RWPE2 (cell line): ENCODE data around the gene PPL.
A peak's percentile ranks its signal among the peaks of the same experiment; 100 is the strongest.

Experiments used
- ATAC-seq: fragments of 200-7000 bp; cut with Tn5 transposase; 3 replicates; pipeline ENCODE4 v1.9.1; 2021; ENCODE audit warnings: low read depth
- DNase-seq: peaks from one replicate; pipeline ENCODE4 v3.0.0-alpha.2; 2020; ENCODE audit warnings: low spot score
- H3K27ac ChIP-seq: fragments of 450-650 bp; 2 replicates; pipeline ENCODE4 v1.5.1; 2017; ENCODE audit warnings: mild to moderate bottlenecking; ENCODE audit not compliant: poor library complexity, severe bottlenecking
- H3K27me3 ChIP-seq: fragments of 250-450 bp; sonication (Bioruptor Pico); 2 replicates; pipeline ENCODE4 v1.5.1; 2021; ENCODE audit warnings: mild to moderate bottlenecking, moderate library complexity; ENCODE audit not compliant: insufficient read depth, poor library complexity, severe bottlenecking
- H3K36me3 ChIP-seq: fragments of 250-450 bp; sonication (Bioruptor Pico); 2 replicates; pipeline ENCODE4 v1.5.1; 2020; ENCODE audit warnings: low read depth, mild to moderate bottlenecking, moderate library complexity
- H3K4me1 ChIP-seq: fragments of 250-450 bp; sonication (Bioruptor Pico); 2 replicates; pipeline ENCODE4 v1.5.1; 2021; ENCODE audit warnings: mild to moderate bottlenecking, moderate library complexity; ENCODE audit not compliant: insufficient read depth, poor library complexity, severe bottlenecking
- H3K4me3 ChIP-seq: fragments of 250-450 bp; sonication (Bioruptor Pico); 2 replicates; pipeline ENCODE4 v1.5.1; 2021; ENCODE audit warnings: mild to moderate bottlenecking, moderate library complexity; ENCODE audit not compliant: severe bottlenecking
- H3K9me3 ChIP-seq: fragments of 250-450 bp; sonication (Bioruptor Pico); 2 replicates; pipeline ENCODE4 v1.5.1; 2021; ENCODE audit warnings: mild to moderate bottlenecking, moderate library complexity; ENCODE audit not compliant: severe bottlenecking
- CTCF ChIP-seq: fragments of 450-650 bp; IDR thresholded peaks from one replicate; pipeline ENCODE4 v1.5.1; 2017; ENCODE audit warnings: mild to moderate bottlenecking, moderate library complexity; ENCODE audit not compliant: poor library complexity, severe bottlenecking

Gene PPL

DNA sequence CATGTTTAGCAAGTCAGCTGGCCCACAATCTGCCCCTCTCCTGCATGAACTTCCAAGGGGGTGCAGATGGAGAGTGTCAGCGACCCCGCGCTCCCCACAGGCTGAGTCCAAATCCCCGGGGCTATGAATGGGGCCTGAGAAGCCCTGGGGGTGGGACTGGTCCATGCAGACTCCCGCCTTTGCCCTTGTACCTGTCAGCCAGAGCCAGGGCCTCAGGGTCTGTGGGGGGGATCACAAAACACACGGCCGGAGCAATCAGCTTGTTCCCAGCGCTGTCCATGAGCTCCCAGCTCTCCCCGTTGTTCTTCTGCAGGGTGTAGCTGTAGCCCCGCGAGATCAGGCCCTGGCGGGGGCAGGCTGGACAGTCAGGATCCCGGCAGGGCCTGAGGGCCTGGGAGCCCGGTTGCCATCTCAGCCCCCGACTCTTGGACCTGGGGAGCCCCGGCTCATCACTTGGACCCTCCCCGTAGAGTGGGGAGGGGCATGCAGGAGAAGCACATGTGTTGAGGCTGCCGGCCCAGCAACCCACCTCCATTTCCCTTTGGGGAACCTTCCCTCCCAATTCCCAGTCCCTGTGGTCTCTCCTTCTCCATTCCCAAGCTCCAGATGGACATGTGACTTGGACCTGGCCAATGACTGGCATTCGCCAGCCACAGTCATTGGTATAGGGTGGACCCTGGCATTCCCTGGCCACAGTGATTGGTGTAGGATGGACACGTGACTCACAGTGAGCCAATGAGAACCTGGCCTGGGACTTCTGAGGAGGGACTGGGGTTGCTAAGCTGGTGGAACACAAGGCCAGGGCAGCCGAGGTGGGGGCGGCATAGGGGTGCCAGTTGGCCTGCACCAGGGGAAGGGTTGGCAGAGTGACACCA is 42.4 kb downstream of the PPL start:
- Histone ChIP-seq H3K27me3 (no peaks in the 10 kb centered on the region), H3K9me3 (no peaks in the 10 kb centered on the region), H3K27ac (no peak overlapping the region), H3K4me3 (no peak overlapping the region), H3K4me1 (no peaks in the 10 kb centered on the region), H3K36me3 (peaks cover 94% of the 10 kb centered on the region)
- ATAC-seq (peak; percentile 19; the same call in 1 of the 3 replicates), DNase-seq (no peak)
- no peak for TF ChIP-seq CTCF

DNA sequence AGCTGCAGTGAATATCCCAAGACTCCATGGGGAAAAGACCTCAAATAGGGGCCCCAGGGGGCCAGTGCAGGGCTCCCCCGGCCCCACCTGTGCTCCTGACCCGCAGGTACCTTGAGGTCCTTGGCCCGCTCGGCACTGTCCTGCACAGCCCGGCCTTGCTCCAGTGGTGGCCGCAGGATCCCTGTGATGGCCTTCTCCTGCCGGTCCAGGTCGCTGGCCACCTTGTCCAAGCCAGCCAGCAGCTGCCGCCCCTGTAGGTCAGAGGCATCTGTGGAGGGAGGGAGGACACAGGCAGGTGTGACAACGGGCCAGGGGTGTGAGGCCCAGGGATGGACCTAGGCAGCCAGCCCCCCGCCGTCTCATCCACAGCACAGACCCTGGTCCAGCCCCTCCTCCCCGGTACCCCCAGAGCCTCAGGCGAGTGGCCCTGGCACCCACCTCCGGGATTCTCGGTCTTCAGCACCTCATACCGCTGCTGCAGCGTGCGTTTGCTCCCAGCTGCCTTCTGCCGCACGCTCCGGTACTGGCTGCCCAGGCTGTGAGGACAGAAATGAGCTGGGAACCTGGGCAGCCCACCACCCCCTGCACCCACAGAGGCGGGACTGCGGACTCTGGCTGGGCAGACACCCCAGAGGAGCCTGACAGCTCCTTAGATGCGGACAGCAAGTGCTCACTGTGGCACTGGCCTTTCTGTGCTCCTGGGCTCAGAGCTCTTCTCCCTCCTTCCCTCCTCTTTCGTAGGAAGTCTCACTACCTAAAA is 43.7 kb downstream of the PPL start:
- ATAC-seq, result no peak
- H3K4me3 ChIP-seq, result no peak overlapping the region
- no peaks in the 10 kb centered on the region for H3K27me3 ChIP-seq
- no peak overlapping the region for H3K27ac ChIP-seq
- no peak for TF ChIP-seq CTCF
- no peaks in the 10 kb centered on the region for H3K9me3 ChIP-seq
- no peak for DNase-seq
- H3K36me3 ChIP-seq, result peaks cover 92% of the 10 kb centered on the region
- no peaks in the 10 kb centered on the region for H3K4me1 ChIP-seq

GRCh38 chr16:4892361-4893102 is 44.4 kb downstream of the PPL start:
- no peaks in the 10 kb centered on the region for H3K27me3 ChIP-seq
- TF ChIP-seq CTCF, result no peak
- peaks cover 92% of the 10 kb centered on the region for H3K36me3 ChIP-seq
- DNase-seq, result no peak
- no peak overlapping the region for H3K27ac ChIP-seq
- H3K4me3 ChIP-seq, result no peak overlapping the region
- H3K4me1 ChIP-seq, result no peaks in the 10 kb centered on the region
- no peak for ATAC-seq
- H3K9me3 ChIP-seq, result no peaks in the 10 kb centered on the region

DNA sequence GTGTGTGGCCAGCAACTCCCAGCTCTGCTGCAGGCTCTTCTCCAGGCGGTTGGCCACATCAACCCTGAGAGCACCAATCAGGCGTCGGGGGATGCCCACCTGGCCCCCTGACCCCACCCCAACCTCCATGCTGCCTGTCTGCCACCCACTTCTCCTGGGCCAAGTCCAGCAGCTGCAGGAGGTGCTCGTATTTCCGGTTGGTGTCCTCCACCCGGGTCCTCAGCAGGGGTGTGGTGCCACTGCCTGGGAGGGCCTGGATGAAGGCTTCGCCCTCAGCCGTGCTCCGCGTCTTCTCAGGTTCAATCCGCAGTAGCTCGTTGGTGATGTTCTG is 45.1 kb downstream of the PPL start:
- Histone ChIP-seq H3K9me3 (no peaks in the 10 kb centered on the region), H3K36me3 (peaks cover 94% of the 10 kb centered on the region), H3K4me3 (no peak overlapping the region), H3K4me1 (no peaks in the 10 kb centered on the region), H3K27me3 (no peaks in the 10 kb centered on the region), H3K27ac (no peak overlapping the region)
- ATAC-seq (no peak), DNase-seq (no peak)
- no peak for TF ChIP-seq CTCF
